Sigmoid colon (tissue), 7 donors: Measurements from ENCODE around the gene SLF1. TPM values are rescaled to one million over a fixed set of nuclear protein-coding genes. Genes with fewer than 3 reads are reported as not detected.

Source experiments
- DNase-seq: peaks from one replicate; pipeline ENCODE4 v3.0.0-alpha.2; 2019
- H3K27ac ChIP-seq, 4 donors: fragments of 200-600 bp; sonication (generic); one replicate each; pipeline ENCODE4 v1.5.1; 2016 to 2019; ENCODE audit warnings: mild to moderate bottlenecking in 1 of 4
- H3K27me3 ChIP-seq, 3 donors: fragments of 200-600 bp; sonication (generic); one replicate each; pipeline ENCODE4 v1.5.1; 2019; ENCODE audit warnings: mild to moderate bottlenecking in 1 of 3
- H3K36me3 ChIP-seq, 4 donors: fragments of 200-600 bp; sonication (generic); one replicate each; pipeline ENCODE4 v1.5.1; 2016 to 2019
- H3K4me1 ChIP-seq, 4 donors: fragments of 200-600 bp; sonication (generic); one replicate each; pipeline ENCODE4 v1.5.1; 2017 to 2019
- H3K4me3 ChIP-seq, 4 donors: fragments of 200-600 bp; sonication (generic); one replicate each; pipeline ENCODE4 v1.5.1; 2017 to 2019; ENCODE audit warnings: mild to moderate bottlenecking in 2 of 4, moderate library complexity in 1 of 4
- H3K9me3 ChIP-seq, 4 donors: fragments of 200-600 bp in 3 of 4; sonication (generic) in 3 of 4; one replicate each; pipeline versions ENCODE4 v1.5.1 to v1.6.1; 2013 to 2019
- EP300 ChIP-seq, 4 donors: sonication (generic); formaldehyde crosslinking; IDR thresholded peaks; one replicate each; pipeline ENCODE4 v1.6.1; 2017; ENCODE audit warnings: antibody characterized with exemption in 4 of 4
- POLR2A ChIP-seq, 2 donors: fragments of 450-650 bp; IDR thresholded peaks; one replicate each; pipeline ENCODE4 v1.6.1; 2016; ENCODE audit warnings: antibody characterized with exemption in 2 of 2, mild to moderate bottlenecking in 2 of 2, moderate library complexity in 2 of 2
- POLR2AphosphoS5 ChIP-seq, 4 donors: sonication (generic); formaldehyde crosslinking; IDR thresholded peaks; one replicate each; pipeline ENCODE4 v1.6.1; 2017; ENCODE audit warnings: antibody characterized with exemption in 4 of 4
- WGBS, 2 donors: extraction: QIAGEN DNeasy Blood & Tissue Kit; methylation state at CpG; one replicate each; pipeline ENCODE4 v1.1.7; 2013; 5-methylcytosine and 5-hydroxymethylcytosine counted together
- intact Hi-C: fragments of 100-400 bp; cut with DNase I; formaldehyde crosslinking; loops from one replicate; pipeline ENCODE4 v1.15.1; 2023
- polyA plus RNA-seq, 3 donors: library from polyadenylated mRNA; stranded (reverse); fragments of 200-250 nt; gene quantifications; one replicate each; pipeline ENCODE4 v1.2.3, GENCODE V29; 2013
- total RNA-seq, 4 donors: library from RNA; depleted of rRNA; stranded (reverse); fragments of >200 nt; gene quantifications; one replicate each; pipeline ENCODE4 v1.1.0, GENCODE V29; 2016
- TF ChIP-seq, protein P1 (sequence below), 4 experiments: fragments of 450-650 bp in 3 of 4; fragments of 200-600 bp in 1 of 4; IDR thresholded peaks; one replicate each; pipeline ENCODE4 v1.5.1; 2016 to 2019; ENCODE audit warnings: antibody characterized with exemption in 4 of 4, mild to moderate bottlenecking in 3 of 4, moderate library complexity in 2 of 4
- donor health status: healthy with polysubstance abuse.
- donor health status: Bipolar disorder and iron deficiency.
- donor health status: healthy.

SLF1 gene
- total and polyA plus RNA-seq, 7 donors = 1.2 to 8.6 (median 3.1) TPM

DNA sequence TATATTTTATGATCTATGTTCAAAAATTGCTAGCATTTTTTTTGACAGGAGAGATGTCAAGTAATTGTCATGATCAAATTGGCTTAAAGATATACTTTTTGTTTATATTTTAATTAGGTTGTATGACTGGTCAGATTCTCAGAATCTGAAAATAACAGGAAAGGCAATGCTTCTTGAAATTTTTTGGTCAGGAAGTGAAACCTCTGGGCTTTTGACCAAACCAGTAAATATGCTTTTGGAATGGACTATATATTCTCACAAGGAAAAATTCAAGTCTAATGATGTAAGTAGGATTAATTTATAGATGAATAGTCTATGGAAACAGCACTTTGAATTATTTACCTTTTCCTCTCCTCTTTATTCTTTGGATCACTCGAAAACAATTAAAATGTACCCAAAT, 52.3 kb downstream of the SLF1 start:
- WGBS, 2 donors = 85 to 87% methylated on average over 1 of the region's 1 CpG
- intact Hi-C loops = no loop called here

DNA sequence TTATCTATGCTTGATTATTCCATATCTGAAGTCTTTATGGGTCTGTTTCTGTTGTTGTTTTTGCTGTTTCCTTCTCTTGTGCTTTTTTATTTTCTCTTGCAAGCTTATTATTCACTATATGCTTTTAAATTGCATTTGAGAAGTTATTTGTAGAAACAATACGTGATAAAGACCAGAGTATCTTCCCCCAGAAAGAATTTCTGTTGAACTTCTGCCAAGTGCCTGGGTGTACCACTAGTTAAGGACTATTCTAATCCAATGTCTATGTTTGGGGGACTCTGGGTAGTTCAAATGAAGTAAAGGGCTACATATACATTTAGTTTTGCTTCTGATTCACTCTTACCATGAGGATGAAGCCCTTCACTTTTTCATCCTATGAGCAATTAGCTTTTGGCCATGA, 54.3 kb downstream of the SLF1 start:
- H3K36me3 ChIP-seq = peaks cover 0 to 5% (median 0%) of the 10 kb centered on the region in 4 donors
- intact Hi-C loops = no loop called here
- H3K4me3 ChIP-seq = no peak overlapping the region
- TF ChIP-seq EP300 (IDR thresholded peaks at IDR 0.05) (no peak), POLR2AphosphoS5 (IDR thresholded peaks at IDR 0.05) (no peak), POLR2A (IDR thresholded peaks at IDR 0.05) (no peak)
- TF ChIP-seq, protein P1, sequence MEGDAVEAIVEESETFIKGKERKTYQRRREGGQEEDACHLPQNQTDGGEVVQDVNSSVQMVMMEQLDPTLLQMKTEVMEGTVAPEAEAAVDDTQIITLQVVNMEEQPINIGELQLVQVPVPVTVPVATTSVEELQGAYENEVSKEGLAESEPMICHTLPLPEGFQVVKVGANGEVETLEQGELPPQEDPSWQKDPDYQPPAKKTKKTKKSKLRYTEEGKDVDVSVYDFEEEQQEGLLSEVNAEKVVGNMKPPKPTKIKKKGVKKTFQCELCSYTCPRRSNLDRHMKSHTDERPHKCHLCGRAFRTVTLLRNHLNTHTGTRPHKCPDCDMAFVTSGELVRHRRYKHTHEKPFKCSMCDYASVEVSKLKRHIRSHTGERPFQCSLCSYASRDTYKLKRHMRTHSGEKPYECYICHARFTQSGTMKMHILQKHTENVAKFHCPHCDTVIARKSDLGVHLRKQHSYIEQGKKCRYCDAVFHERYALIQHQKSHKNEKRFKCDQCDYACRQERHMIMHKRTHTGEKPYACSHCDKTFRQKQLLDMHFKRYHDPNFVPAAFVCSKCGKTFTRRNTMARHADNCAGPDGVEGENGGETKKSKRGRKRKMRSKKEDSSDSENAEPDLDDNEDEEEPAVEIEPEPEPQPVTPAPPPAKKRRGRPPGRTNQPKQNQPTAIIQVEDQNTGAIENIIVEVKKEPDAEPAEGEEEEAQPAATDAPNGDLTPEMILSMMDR (IDR thresholded peaks at IDR 0.05) = no peak
- no peak for DNase-seq
- no peaks in the 10 kb centered on the region for H3K9me3 ChIP-seq
- no peak overlapping the region for H3K27ac ChIP-seq
- WGBS, 2 donors = 73 to 77% methylated on average over 1 of the region's 1 CpG
- H3K27me3 ChIP-seq = no peaks in the 10 kb centered on the region
- H3K4me1 ChIP-seq = peaks cover 0 to 9% (median 3%) of the 10 kb centered on the region in 4 donors

More for the DNA sequence above, 52.3 kb downstream of the SLF1 start:
- Histone ChIP-seq H3K4me3 (no peak overlapping the region), H3K27me3 (no peaks in the 10 kb centered on the region), H3K4me1 (peaks cover 0 to 9% (median 3%) of the 10 kb centered on the region in 4 donors), H3K36me3 (peaks cover 0 to 3% (median 0%) of the 10 kb centered on the region in 4 donors), H3K27ac (no peak overlapping the region), H3K9me3 (no peaks in the 10 kb centered on the region)
- TF ChIP-seq POLR2A (IDR thresholded peaks at IDR 0.05) = no peak
- TF ChIP-seq EP300 (IDR thresholded peaks at IDR 0.05) = no peak
- no peak for TF ChIP-seq POLR2AphosphoS5 (IDR thresholded peaks at IDR 0.05)
- TF ChIP-seq, protein P1 (IDR thresholded peaks at IDR 0.05) = no peak
- no peak for DNase-seq

DNA sequence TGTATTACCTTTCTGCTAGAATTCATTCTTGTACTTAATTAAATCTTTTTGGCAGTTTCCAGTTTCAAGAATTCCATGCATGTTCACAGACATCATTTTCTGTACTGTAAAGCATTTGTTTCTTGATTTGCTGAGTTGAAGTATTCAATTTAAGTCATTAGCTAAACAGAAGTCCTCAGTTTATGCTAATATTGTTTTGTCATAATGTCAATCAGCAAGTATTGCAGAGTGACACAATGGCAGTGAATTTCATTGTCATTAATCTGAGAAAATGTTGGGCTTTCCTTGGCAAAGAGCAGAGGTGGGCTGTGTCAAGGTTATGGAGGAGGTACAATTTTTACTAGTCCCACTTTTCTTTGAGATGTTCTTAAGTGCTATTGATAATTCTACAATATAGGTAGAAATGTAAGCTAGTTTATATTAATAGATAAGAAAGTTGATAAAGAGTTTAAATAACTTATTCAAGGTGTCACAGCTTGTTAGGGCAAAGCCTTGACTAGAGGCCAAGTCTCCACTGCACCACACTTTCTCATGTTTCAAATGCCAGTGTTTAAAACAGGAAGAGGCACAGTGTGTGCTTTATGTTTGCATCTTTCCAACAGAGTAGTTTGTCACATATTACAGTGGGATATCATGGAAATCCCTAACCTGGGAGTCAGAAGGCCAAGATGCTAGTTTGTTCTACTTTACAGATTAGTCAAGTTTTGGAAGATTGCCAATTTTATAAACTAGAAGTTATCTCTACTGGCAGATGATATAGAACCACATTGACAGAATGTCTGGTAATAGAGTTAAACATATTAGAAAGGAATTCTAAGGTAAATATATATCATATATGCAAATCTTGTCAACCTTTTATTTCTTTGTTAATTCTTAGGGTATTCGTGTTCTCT, 56.3 kb downstream of the SLF1 start:
- no peak overlapping the region for H3K27ac ChIP-seq
- TF ChIP-seq, protein P1 (IDR thresholded peaks at IDR 0.05) = no peak
- TF ChIP-seq POLR2A (IDR thresholded peaks at IDR 0.05) = no peak
- TF ChIP-seq EP300 (IDR thresholded peaks at IDR 0.05) = no peak
- no peak for TF ChIP-seq POLR2AphosphoS5 (IDR thresholded peaks at IDR 0.05)
- H3K9me3 ChIP-seq = no peaks in the 10 kb centered on the region
- intact Hi-C loops = no loop called here
- H3K4me3 ChIP-seq = no peak overlapping the region
- H3K4me1 ChIP-seq = peaks cover 0 to 9% (median 3%) of the 10 kb centered on the region in 4 donors
- no peak for DNase-seq
- WGBS, 2 donors = 95 to 97% methylated on average over 1 of the region's 1 CpG
- peaks cover 0 to 5% (median 0%) of the 10 kb centered on the region in 4 donors for H3K36me3 ChIP-seq
- H3K27me3 ChIP-seq = no peaks in the 10 kb centered on the region

DNA sequence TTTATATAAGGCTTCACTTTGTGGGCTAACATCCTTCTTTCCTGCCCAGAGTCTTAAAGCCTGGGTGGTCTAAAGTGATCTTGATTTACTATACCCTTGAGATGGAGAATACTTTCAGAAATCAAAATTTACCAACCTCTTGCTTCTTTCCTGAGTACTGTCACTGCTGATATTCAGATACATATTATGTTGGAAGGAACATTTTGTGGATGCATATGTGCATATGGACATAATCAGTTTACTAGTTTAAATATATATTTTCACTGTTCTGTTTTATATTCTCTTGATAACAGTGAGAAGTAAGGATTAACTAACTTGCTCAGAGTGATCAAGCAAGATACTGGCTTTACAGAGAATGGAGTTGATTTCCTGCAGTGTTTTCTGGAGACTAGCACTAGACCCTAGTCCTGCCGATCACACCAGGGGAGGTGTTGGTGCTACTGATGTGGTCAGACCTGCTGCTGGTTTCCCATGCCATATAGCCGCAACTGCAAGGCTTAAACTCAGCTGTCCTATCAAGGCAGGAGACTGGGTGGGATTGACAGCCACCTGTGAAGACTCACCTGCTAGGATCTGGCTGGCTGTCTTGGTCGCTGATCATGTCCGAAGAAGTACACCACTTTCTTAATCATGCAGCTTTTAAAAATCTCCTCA, 57.6 kb downstream of the SLF1 start:
- intact Hi-C loops = no loop called here

More for the DNA sequence above, 57.6 kb downstream of the SLF1 start:
- DNase-seq = no peak
- peaks cover 0 to 9% (median 3%) of the 10 kb centered on the region in 4 donors for H3K4me1 ChIP-seq
- no peaks in the 10 kb centered on the region for H3K27me3 ChIP-seq
- WGBS, 2 donors = 95 to 97% methylated on average over 4 of the region's 4 CpGs
- H3K27ac ChIP-seq = no peak overlapping the region
- H3K36me3 ChIP-seq = peaks cover 0 to 12% (median 0%) of the 10 kb centered on the region in 4 donors
- no peak overlapping the region for H3K4me3 ChIP-seq
- H3K9me3 ChIP-seq = no peaks in the 10 kb centered on the region
- TF ChIP-seq POLR2A (IDR thresholded peaks at IDR 0.05) (no peak), POLR2AphosphoS5 (IDR thresholded peaks at IDR 0.05) (no peak), EP300 (IDR thresholded peaks at IDR 0.05) (no peak)
- TF ChIP-seq, protein P1 (IDR thresholded peaks at IDR 0.05) = no peak
